Karpas-422 (cell line): ENCODE measurements around the gene AFTPH. TPM values are rescaled to one million over a fixed set of nuclear protein-coding genes. Genes with fewer than 3 reads are reported as not detected.

Source experiments
- DNase-seq: peaks from one replicate; pipeline ENCODE4 v3.0.0-alpha.2; 2015
- H2AFZ ChIP-seq: fragments of 200-600 bp; sonication (generic); 2 replicates; pipeline ENCODE4 v1.6.1; 2014; ENCODE audit warnings: antibody characterized with exemption, low read length, mixed read lengths
- H3K27ac ChIP-seq: fragments of 200-600 bp; sonication (generic); 2 replicates; pipeline ENCODE4 v1.5.1; 2014; ENCODE audit warnings: mild to moderate bottlenecking, low read length, moderate library complexity
- H3K27me3 ChIP-seq: fragments of 200-600 bp; sonication (generic); 2 replicates; pipeline ENCODE4 v1.6.1; 2014; ENCODE audit warnings: low read length, mixed read lengths
- H3K36me3 ChIP-seq: fragments of 200-600 bp; sonication (generic); 2 replicates; pipeline ENCODE4 v1.6.1; 2014; ENCODE audit warnings: low read length, mixed read lengths; ENCODE audit not compliant: insufficient read depth
- H3K4me1 ChIP-seq: fragments of 200-600 bp; sonication (generic); 2 replicates; pipeline ENCODE4 v1.6.1; 2014; ENCODE audit warnings: mild to moderate bottlenecking, low read length, mixed read lengths
- H3K4me2 ChIP-seq: fragments of 200-600 bp; sonication (generic); 2 replicates; pipeline ENCODE4 v1.6.1; 2014; ENCODE audit warnings: low read length, low read depth, mild to moderate bottlenecking; ENCODE audit not compliant: poor library complexity, severe bottlenecking
- H3K4me3 ChIP-seq: fragments of 200-600 bp; sonication (generic); 2 replicates; pipeline ENCODE4 v1.5.1; 2014; ENCODE audit warnings: mild to moderate bottlenecking, antibody characterized with exemption, low read length, mixed read lengths
- H3K79me2 ChIP-seq: fragments of 200-600 bp; sonication (generic); 2 replicates; pipeline ENCODE4 v1.6.1; 2014; ENCODE audit warnings: mild to moderate bottlenecking, low read length, mixed read lengths
- H3K9ac ChIP-seq: fragments of 200-600 bp; sonication (generic); 2 replicates; pipeline ENCODE4 v1.6.0; 2014; ENCODE audit warnings: low read length
- H3K9me2 ChIP-seq: fragments of 200-600 bp; sonication (generic), shearing (Covaris generic); replicated peaks from 2 replicates; pipeline ENCODE4 v1.6.0; 2014; ENCODE audit warnings: mild to moderate bottlenecking, low read length, moderate library complexity; ENCODE audit not compliant: insufficient read depth
- H3K9me3 ChIP-seq: fragments of 300-700, 200-600 bp; sonication (generic); 2 replicates; pipeline ENCODE4 v1.6.1; 2014; ENCODE audit warnings: low read length, mixed read lengths
- H4K20me1 ChIP-seq: fragments of 200-600 bp; sonication (generic); 2 replicates; pipeline ENCODE4 v1.6.1; 2014; ENCODE audit warnings: mild to moderate bottlenecking, antibody characterized with exemption, low read length, low read depth; ENCODE audit not compliant: insufficient read depth
- total RNA-seq: library from RNA; depleted of rRNA; stranded (reverse); fragments of >200 nt; shearing (Covaris generic); gene quantifications from 2 replicates; pipeline ENCODE4 v1.2.3, GENCODE V29; 2014; ENCODE audit warnings: low replicate concordance

Gene AFTPH
- total RNA-seq, 1 experiment from 2014 or later, result 124 TPM

DNA sequence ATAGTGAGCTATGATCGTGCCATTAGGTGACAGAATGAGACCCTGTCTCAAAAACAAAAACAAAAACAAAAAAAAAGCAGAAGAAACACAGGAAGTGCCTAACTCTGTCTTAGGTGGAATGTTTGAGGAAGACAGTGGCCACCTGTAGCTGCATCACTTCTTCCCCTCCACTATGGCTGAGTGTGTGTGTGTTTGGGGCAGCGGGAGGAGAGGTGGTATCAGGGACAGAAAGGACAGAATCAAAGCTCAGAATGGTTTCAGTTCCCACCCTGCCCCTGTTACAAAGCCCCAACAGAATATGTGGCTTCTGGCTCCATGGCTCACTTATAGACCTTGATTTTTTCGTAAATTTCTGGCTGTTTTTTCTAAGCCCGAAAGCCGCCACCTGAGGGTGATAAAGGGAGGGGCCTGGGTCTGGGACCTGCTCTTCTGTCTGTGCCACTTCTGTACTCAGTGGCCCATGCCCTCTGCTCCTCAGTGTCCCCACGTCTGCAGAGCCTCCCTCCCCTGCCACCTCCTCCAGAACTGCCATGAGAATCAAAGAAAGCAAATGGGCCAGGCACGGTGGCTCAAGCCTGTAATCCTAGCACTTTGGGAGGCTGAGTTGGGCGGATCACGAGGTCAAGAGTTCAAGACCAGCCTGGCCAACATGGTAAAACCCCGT is 102.2 kb downstream of the AFTPH start:
- Histone ChIP-seq H3K9me2 (no peaks in the 10 kb centered on the region), H3K4me2 (no peak overlapping the region)

DNA sequence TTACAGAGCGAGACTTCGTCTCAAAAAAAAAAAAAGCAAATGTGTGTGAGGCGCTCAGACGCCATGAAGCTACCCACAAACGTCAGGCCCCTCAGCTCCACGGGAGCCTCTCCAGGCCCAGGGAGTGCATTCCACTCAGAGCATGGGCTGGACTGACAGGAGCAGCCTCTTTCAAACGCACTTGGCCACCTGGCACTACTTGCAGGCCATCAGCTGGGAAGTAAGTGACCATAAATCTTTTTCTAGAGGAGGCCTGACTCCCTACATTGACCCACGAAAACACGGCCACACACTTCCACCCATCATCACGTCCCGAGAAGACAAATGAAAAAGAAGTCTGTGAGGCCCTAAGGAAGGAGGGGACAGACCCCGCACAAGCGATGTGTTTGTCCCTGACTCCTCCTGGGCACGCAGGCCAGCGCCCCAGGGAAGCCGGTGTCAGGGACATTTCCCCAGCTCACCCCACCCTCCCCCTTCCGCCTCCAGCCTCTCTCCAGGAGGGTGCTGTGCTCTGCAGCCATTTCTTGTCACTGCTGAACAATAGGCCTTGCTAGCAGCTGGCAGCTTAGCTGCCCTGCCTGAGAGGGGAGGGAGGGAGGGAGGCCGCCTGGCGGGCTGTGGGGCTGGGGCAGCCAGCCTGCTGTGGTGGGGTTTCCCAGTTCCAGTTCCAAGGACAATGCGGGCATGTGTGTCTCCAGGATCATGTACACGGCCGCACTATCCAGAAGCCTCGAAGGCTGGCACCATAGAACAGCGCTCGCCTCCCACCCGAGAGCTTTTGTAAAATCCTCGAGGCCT is 103.0 kb downstream of the AFTPH start:
- no peak overlapping the region for H3K9ac ChIP-seq
- H3K36me3 ChIP-seq, result peaks cover 14% of the 10 kb centered on the region; the same call in 1 of the 2 replicates
- no peaks in the 10 kb centered on the region for H3K27me3 ChIP-seq
- no peak overlapping the region for H3K4me2 ChIP-seq
- DNase-seq, result no peak
- H3K9me2 ChIP-seq, result no peaks in the 10 kb centered on the region
- H3K4me1 ChIP-seq, result no peaks in the 10 kb centered on the region
- H2AFZ ChIP-seq, result no peak overlapping the region
- H3K79me2 ChIP-seq, result no peaks in the 10 kb centered on the region
- no peak overlapping the region for H3K4me3 ChIP-seq
- no peaks in the 10 kb centered on the region for H3K9me3 ChIP-seq
- no peak overlapping the region for H3K27ac ChIP-seq
- peaks cover 32% of the 10 kb centered on the region for H4K20me1 ChIP-seq

More for the DNA sequence above, 102.2 kb downstream of the AFTPH start:
- Histone ChIP-seq H3K9me3 (no peaks in the 10 kb centered on the region), H3K27ac (no peak overlapping the region), H3K4me3 (no peak overlapping the region), H3K9ac (no peak overlapping the region), H2AFZ (no peak overlapping the region), H4K20me1 (peaks cover 23% of the 10 kb centered on the region), H3K27me3 (no peaks in the 10 kb centered on the region), H3K4me1 (no peaks in the 10 kb centered on the region), H3K36me3 (peaks cover 6% of the 10 kb centered on the region; the same call in 1 of the 2 replicates), H3K79me2 (no peaks in the 10 kb centered on the region)
- DNase-seq, result no peak

DNA sequence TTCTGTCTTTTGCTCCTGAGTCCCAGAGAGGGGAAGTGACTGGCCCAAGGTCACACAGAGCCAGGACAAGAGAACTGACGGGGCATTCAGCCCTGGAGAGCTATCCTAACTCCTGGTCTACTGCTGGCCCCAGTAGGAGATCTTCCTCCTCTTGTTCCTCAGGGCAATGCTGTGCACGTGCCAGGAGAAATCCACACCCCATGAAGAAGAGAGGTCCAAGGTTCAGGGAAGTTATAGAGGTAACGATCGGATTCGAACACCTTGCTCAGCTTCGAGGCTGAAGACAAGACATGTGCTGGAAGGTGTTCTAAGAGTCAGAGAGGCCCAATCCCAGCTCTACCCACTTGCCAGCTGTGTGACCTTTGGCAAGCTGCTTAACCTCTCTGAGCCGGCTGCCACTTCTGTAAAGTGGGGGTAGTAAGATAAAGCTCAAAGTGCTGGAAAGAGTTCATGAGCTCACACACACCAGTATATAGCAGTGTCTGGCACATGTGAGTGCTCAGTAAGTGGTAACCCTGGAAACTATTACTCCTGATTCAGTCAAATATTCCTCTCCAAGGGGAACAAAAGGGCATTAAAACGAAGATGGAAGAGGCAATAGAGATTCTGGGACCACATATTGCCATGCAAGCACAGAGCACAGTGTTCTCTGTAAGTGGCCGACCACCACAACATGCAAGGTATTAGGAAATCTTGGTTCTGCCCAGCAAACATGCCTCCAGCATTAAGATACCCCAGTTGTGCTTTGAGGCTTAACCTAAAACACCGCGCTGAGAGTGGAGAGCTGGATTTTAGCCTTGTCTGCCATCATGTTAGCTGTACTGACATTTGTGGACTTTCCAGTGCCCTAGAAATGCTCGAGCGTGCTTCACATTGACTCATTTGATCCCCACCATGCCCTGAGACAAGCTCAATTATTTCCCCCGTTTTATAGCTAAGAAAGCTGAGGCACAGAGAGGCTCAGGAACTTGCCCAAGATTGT is 104.0 kb downstream of the AFTPH start:
- Histone ChIP-seq H3K36me3 (peaks cover 23% of the 10 kb centered on the region), H3K4me3 (no peak overlapping the region), H2AFZ (no peak overlapping the region), H4K20me1 (peaks cover 42% of the 10 kb centered on the region), H3K27me3 (no peaks in the 10 kb centered on the region), H3K9me2 (no peaks in the 10 kb centered on the region), H3K9ac (no peak overlapping the region), H3K27ac (no peak overlapping the region), H3K9me3 (no peaks in the 10 kb centered on the region), H3K4me2 (no peak overlapping the region), H3K4me1 (no peaks in the 10 kb centered on the region), H3K79me2 (peaks cover 3% of the 10 kb centered on the region; the same call in 1 of the 2 replicates)
- no peak for DNase-seq

DNA sequence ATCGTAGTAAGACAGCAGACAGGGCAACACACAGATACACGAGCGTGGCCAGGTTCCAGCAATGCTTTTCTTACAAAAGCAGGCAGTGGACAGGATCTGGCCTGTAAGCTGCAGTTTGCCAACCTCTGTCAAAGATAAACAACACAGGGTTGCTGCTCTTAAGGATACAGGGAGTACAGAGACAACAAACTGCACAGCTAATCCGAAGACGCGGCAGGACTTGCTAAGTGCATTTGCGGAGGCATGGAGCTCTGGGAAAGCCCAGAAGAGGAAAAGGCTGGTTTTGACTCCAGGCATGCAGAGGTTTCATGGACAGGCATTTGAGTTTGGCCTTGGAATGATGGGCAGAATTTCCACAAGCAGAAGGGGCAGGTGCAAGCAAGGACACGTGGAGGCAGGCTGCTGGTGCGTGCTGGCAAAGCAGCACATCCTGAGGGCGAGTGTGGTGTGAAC is 105.2 kb downstream of the AFTPH start:
- no peak overlapping the region for H3K4me2 ChIP-seq
- H3K27me3 ChIP-seq, result no peaks in the 10 kb centered on the region
- H3K9me3 ChIP-seq, result no peaks in the 10 kb centered on the region
- no peaks in the 10 kb centered on the region for H3K9me2 ChIP-seq
- no peak overlapping the region for H3K27ac ChIP-seq
- H3K4me3 ChIP-seq, result no peak overlapping the region
- H3K9ac ChIP-seq, result no peak overlapping the region
- peaks cover 33% of the 10 kb centered on the region for H3K36me3 ChIP-seq
- peaks cover 53% of the 10 kb centered on the region for H4K20me1 ChIP-seq
- H3K4me1 ChIP-seq, result no peaks in the 10 kb centered on the region
- H2AFZ ChIP-seq, result no peak overlapping the region
- H3K79me2 ChIP-seq, result peaks cover 9% of the 10 kb centered on the region
- no peak for DNase-seq

DNA sequence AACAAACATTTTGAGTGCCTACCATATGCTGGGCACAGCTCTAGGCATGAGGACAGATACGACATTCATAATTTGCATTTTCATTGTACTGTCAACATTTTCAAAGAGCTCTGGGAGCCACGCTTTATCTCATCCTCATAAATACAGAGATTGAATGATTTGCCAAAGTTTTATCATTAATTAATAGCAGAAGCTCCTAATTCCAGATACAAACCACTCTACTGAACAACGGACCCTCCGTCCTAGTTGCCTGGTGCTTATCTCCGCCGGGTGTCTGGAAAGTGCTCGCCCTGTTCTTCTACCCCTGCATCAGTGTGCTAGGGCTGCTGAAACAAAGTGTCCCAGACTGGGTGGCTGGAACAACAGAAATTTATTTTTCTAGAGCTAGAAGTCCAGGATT is 105.7 kb downstream of the AFTPH start:
- Histone ChIP-seq H3K27ac (no peak overlapping the region), H3K79me2 (peaks cover 13% of the 10 kb centered on the region), H3K4me2 (no peak overlapping the region), H3K4me3 (no peak overlapping the region), H4K20me1 (peaks cover 58% of the 10 kb centered on the region), H3K9me2 (no peaks in the 10 kb centered on the region), H3K36me3 (peaks cover 38% of the 10 kb centered on the region), H2AFZ (no peak overlapping the region), H3K4me1 (no peaks in the 10 kb centered on the region), H3K27me3 (no peaks in the 10 kb centered on the region), H3K9me3 (no peaks in the 10 kb centered on the region), H3K9ac (no peak overlapping the region)
- DNase-seq, result no peak

DNA sequence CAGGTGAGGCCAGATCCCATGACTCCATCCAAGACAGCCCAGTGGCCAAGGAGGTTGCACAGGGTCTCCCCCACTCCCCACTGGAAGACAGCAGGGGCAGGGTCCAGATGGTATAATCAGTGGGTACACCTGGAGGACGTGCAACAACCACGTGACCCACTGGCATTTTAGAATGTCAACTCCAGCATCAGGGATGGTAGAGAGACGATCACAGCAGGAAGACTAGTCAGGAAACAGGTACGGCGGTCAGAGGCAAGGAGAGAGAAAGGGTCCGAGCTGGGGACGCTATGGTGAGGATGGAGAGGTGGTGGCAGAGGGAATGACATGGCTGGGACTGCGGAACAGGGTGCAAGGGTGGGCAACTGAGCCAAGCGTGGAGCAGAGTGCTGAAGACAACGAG is 106.6 kb downstream of the AFTPH start:
- Histone ChIP-seq H3K79me2 (peaks cover 20% of the 10 kb centered on the region), H3K27ac (no peak overlapping the region), H2AFZ (no peak overlapping the region), H3K36me3 (peaks cover 46% of the 10 kb centered on the region), H3K9me3 (no peaks in the 10 kb centered on the region), H4K20me1 (peaks cover 65% of the 10 kb centered on the region), H3K9ac (no peak overlapping the region), H3K27me3 (no peaks in the 10 kb centered on the region), H3K4me1 (no peaks in the 10 kb centered on the region), H3K4me3 (no peak overlapping the region), H3K9me2 (no peaks in the 10 kb centered on the region), H3K4me2 (no peak overlapping the region)
- no peak for DNase-seq

DNA sequence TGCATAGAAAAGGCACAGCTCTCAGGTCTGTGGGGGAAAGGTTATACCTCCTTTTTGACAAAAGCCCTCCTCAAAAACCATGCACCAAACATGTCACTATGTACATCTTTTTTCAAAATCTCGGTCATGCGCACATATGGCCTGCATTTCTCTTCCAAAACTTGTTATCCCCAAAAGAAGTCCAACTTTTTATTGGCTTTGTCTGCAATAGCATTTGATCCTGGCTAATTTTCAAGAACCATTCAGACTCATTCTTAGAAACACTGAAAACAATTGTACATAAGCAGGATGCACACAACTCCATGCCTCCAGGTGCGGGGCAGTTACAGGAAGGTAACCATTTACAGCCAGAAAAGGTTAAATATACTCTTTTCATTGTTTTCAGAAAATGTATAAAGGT is 107.6 kb downstream of the AFTPH start:
- Histone ChIP-seq H3K27ac (no peak overlapping the region), H3K9ac (no peak overlapping the region), H3K4me3 (no peak overlapping the region), H3K27me3 (no peaks in the 10 kb centered on the region), H2AFZ (no peak overlapping the region), H4K20me1 (peaks cover 75% of the 10 kb centered on the region), H3K79me2 (peaks cover 30% of the 10 kb centered on the region), H3K9me2 (no peaks in the 10 kb centered on the region), H3K36me3 (peaks cover 56% of the 10 kb centered on the region), H3K9me3 (no peaks in the 10 kb centered on the region), H3K4me1 (no peaks in the 10 kb centered on the region), H3K4me2 (no peak overlapping the region)
- no peak for DNase-seq
